PC-3 (cell line): Measurements from ENCODE around the gene KRTAP10-2.

ENCODE experiments used
- EZH2phosphoT487 ChIP-seq: fragments of 300-600 bp; sonication (generic); IDR thresholded peaks from 2 replicates; pipeline ENCODE4 v1.6.1; 2018; ENCODE audit warnings: mild to moderate bottlenecking, antibody characterized with exemption, low read length, borderline replicate concordance
- TF ChIP-seq, protein P1 (sequence below): fragments of 300-600 bp; sonication (generic); conservative IDR thresholded peaks from 2 replicates; pipeline ENCODE4 v1.5.1; 2017; ENCODE audit warnings: antibody characterized with exemption, low read depth, mild to moderate bottlenecking, low read length

- TF ChIP-seq, protein P1, sequence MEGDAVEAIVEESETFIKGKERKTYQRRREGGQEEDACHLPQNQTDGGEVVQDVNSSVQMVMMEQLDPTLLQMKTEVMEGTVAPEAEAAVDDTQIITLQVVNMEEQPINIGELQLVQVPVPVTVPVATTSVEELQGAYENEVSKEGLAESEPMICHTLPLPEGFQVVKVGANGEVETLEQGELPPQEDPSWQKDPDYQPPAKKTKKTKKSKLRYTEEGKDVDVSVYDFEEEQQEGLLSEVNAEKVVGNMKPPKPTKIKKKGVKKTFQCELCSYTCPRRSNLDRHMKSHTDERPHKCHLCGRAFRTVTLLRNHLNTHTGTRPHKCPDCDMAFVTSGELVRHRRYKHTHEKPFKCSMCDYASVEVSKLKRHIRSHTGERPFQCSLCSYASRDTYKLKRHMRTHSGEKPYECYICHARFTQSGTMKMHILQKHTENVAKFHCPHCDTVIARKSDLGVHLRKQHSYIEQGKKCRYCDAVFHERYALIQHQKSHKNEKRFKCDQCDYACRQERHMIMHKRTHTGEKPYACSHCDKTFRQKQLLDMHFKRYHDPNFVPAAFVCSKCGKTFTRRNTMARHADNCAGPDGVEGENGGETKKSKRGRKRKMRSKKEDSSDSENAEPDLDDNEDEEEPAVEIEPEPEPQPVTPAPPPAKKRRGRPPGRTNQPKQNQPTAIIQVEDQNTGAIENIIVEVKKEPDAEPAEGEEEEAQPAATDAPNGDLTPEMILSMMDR, result no peak
- no peak for TF ChIP-seq EZH2phosphoT487
Observed at GRCh38 chr21:44579056-44579832, 27.9 kb upstream of the KRTAP10-2 start.
